Measurements from ENCODE around the gene CBY3. TPM values are rescaled to one million over a fixed set of nuclear protein-coding genes. Genes with fewer than 3 reads are reported as not detected.
A peak's percentile ranks its signal among the peaks of the same experiment; 100 is the strongest.
"Not testable (repeated sequence)": the region's sequence is repeated elsewhere in the genome, so short reads cannot be mapped to it uniquely, and the experiment has no call there.

The CBY3 gene
- total RNA-seq, 1 donor from 2014 or later = not detected

- intact Hi-C loops (cut with DNase I); ATAC-seq: not testable (repeated sequence)
- DNase-seq (ENCODE audit: low spot score) = peak; percentile 36
Observed at GRCh38 chr5:179633501-179634369, 47.1 kb downstream of the CBY3 start.

Other genes with a start within 250 kb of the CBY3 start
- 52.1 TPM for gene RUFY1, start 130.5 kb downstream of the CBY3 start, total RNA-seq
- gene HNRNPH1, start 57.4 kb downstream of the CBY3 start, total RNA-seq = 673 TPM
- gene CANX, start 17.9 kb upstream of the CBY3 start, total RNA-seq = 542 TPM
- 32.5 TPM for gene MAML1, start 51.8 kb upstream of the CBY3 start, total RNA-seq
- 21.7 TPM for gene LTC4S, start 113.0 kb upstream of the CBY3 start, total RNA-seq
- 71.7 TPM for gene MGAT4B, start 125.8 kb upstream of the CBY3 start, total RNA-seq
- 365 TPM for gene SQSTM1, start 139.9 kb upstream of the CBY3 start, total RNA-seq
- 54.4 TPM for gene MRNIP, start 177.8 kb upstream of the CBY3 start, total RNA-seq
- 132 TPM for gene TBC1D9B, start 226.9 kb upstream of the CBY3 start, total RNA-seq